Upper lobe of left lung (tissue), 6 donors: ENCODE data around the gene RENBP. TPM values are rescaled to one million over a fixed set of nuclear protein-coding genes. Genes with fewer than 3 reads are reported as not detected.

Experiments
- ATAC-seq, 2 donors: fragments of 200-7000 bp; cut with Tn5 transposase; one replicate each; pipeline ENCODE4 v1.9.1; 2022; ENCODE audit warnings: mild to moderate bottlenecking in 2 of 2, moderate library complexity in 2 of 2; ENCODE audit not compliant: low FRiP score in 2 of 2
- DNase-seq, 2 donors: peaks; one replicate each; pipeline ENCODE4 v3.0.0-alpha.2; 2019 to 2020
- H3K27ac ChIP-seq, 4 donors: fragments of 200-600 bp; sonication (generic); one replicate each; pipeline ENCODE4 v1.5.1; 2016 to 2019
- H3K27me3 ChIP-seq, 4 donors: fragments of 200-600 bp; sonication (generic); one replicate each; pipeline ENCODE4 v1.5.1; 2017 to 2019
- H3K36me3 ChIP-seq, 4 donors: fragments of 200-600 bp; sonication (generic); one replicate each; pipeline ENCODE4 v1.5.1; 2016 to 2019
- H3K4me1 ChIP-seq, 4 donors: fragments of 200-600 bp; sonication (generic); one replicate each; pipeline ENCODE4 v1.5.1; 2018 to 2019
- H3K4me3 ChIP-seq, 4 donors: fragments of 200-600 bp; sonication (generic); one replicate each; pipeline ENCODE4 v1.5.1; 2017 to 2019; ENCODE audit warnings: mild to moderate bottlenecking in 2 of 4, moderate library complexity in 1 of 4
- H3K9me3 ChIP-seq, 4 donors: fragments of 200-600 bp; sonication (generic); one replicate each; pipeline ENCODE4 v1.5.1; 2018 to 2019
- EP300 ChIP-seq, 4 donors: sonication (generic); formaldehyde crosslinking; IDR thresholded peaks; one replicate each; pipeline ENCODE4 v1.5.1; 2017; ENCODE audit warnings: antibody characterized with exemption in 4 of 4, control low read depth in 2 of 4
- POLR2A ChIP-seq, 4 donors: fragments of 450-650 bp; IDR thresholded peaks; one replicate each; pipeline ENCODE4 v1.5.1; 2016 to 2017; ENCODE audit warnings: antibody characterized with exemption in 4 of 4, mild to moderate bottlenecking in 2 of 4
- POLR2AphosphoS5 ChIP-seq, 2 donors: sonication (generic); formaldehyde crosslinking; IDR thresholded peaks; one replicate each; pipeline ENCODE4 v1.5.1; 2017; ENCODE audit warnings: antibody characterized with exemption in 2 of 2
- WGBS, 2 donors: methylation state at CpG; one replicate each; pipeline ENCODE4 v1.1.5; 2017 to 2018; 5-methylcytosine and 5-hydroxymethylcytosine counted together
- total RNA-seq, 6 donors: library from RNA; depleted of rRNA in 4 of 6; stranded (reverse); fragments of >200 nt in 4 of 6; gene quantifications; one replicate each; pipeline versions ENCODE4 v1.1.0 to v1.2.1, GENCODE V29; 2016 to 2021
- TF ChIP-seq, protein P1 (sequence below), 6 experiments: fragments of 450-650 bp in 4 of 6; fragments of 200-600 bp in 2 of 6; sonication (generic) in 2 of 6; IDR thresholded peaks; one replicate each; pipeline ENCODE4 v1.5.1; 2016 to 2019; ENCODE audit warnings: antibody characterized with exemption in 6 of 6
- donor health status: DM: no; HTN: no; CAD: no; lungs with moderate emphysema.
- donor health status: DM: no; HTN: yes; CAD: no; lungs with severe emphysema.

RENBP gene
- total RNA-seq, 6 donors from 2014 or later, result 32.8 to 81.7 (median 54.5) TPM

DNA sequence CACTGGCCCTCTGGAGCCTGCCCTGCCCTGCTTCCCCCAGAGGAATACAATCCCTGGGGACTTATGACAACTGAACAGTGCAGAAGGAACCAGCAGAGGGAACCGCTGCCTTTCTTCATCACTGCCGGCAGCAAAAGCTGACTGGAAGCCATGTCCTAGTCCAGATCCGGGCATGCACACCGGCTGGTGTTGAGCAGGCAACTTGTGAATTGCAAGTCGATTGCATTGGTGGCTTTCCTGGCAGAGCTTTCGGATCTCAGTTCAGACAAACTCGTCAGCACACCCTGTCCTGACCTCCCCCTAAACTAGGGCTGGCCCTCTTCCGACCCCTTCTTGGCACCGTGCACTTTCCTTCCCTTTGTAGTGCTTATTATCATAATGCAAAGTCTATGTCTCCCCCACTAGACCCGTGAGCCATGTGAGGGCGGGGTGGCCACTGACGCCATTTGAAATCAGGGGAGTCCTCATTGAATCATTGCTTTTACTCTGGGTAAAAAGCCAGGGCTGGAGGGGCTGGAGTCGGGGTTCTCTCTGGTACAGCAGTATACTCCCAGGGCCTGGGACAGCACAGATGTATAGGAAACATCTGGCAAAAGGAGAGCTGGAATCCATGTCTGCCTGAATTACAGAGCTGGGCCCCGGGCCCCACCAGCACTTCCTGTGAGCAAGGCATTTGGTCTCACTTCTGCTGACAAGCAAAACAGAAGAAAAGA is 20.1 kb downstream of the RENBP start:
- TF ChIP-seq POLR2A (IDR thresholded peaks at IDR 0.05) (peak in 1 of 4 donors; percentile 16), POLR2AphosphoS5 (IDR thresholded peaks at IDR 0.05) (peak; percentile 16 to 68), EP300 (IDR thresholded peaks at IDR 0.05) (no peak)
- TF ChIP-seq, protein P1, sequence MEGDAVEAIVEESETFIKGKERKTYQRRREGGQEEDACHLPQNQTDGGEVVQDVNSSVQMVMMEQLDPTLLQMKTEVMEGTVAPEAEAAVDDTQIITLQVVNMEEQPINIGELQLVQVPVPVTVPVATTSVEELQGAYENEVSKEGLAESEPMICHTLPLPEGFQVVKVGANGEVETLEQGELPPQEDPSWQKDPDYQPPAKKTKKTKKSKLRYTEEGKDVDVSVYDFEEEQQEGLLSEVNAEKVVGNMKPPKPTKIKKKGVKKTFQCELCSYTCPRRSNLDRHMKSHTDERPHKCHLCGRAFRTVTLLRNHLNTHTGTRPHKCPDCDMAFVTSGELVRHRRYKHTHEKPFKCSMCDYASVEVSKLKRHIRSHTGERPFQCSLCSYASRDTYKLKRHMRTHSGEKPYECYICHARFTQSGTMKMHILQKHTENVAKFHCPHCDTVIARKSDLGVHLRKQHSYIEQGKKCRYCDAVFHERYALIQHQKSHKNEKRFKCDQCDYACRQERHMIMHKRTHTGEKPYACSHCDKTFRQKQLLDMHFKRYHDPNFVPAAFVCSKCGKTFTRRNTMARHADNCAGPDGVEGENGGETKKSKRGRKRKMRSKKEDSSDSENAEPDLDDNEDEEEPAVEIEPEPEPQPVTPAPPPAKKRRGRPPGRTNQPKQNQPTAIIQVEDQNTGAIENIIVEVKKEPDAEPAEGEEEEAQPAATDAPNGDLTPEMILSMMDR (IDR thresholded peaks at IDR 0.05), result peak in 4 of 6 experiments; percentile 26 to 37 (median 33)
- DNase-seq (peak in 1 of 2 donors; percentile 68), ATAC-seq (no peak)
- H3K9me3 ChIP-seq, result no peaks in the 10 kb centered on the region
- H3K4me3 ChIP-seq, result peak overlapping the region in 3 of 4 donors; percentile 50 to 62 (median 59)
- 0 to 34% methylated on average over 3 to 14 of the region's 14 CpGs for WGBS, 2 donors
- peak overlapping the region; percentile 92 to 98 (median 95) for H3K27ac ChIP-seq
- H3K27me3 ChIP-seq, result peaks cover 0 to 13% (median 0%) of the 10 kb centered on the region in 4 donors
- no peaks in the 10 kb centered on the region for H3K36me3 ChIP-seq
- H3K4me1 ChIP-seq, result peaks cover 20 to 81% (median 42%) of the 10 kb centered on the region in 4 donors

DNA sequence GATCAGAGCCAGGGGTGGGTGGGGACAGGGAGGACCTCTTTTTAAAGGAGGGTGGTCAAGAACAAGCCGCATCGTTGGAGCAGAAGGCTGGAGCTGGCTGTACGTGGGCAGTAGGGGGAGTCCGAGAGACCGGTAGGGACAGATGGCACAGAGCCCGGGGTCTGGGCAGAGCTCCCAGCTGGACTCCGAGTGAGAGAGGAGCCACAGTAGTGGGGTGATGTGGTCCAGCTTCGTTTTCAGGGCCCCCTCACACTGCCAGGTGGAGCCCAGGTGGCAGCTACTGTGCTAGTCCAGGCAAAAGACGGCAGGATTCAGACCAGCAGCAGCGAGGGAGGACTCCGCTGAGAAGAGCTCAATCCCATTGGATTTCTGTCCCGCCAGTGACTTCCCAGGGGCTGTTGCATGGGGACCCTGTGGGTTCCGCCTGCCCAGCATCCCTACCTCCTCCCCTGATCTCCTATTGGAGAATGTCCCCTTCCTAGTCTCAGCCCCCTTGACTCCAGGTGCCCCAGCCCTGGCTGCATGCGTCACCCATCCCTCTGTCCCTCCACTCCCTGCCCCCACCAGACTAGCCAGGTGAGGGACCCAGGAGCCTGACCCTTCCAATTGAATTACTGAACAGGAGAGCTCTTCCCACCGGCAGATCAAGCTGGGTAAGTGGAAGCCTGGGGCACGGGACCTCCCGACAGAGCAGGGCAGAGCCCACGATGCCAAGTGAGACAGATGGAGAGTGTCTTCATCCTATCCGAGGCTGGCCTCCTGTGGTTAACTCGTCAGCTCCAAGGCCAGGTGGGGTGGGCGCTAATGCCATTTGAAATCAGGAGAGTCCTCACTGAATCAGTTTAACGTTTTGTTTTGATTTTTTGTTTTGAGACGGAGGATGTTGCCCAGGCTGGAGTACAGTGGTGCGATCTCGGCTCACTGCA is 21.2 kb downstream of the RENBP start:
- Histone ChIP-seq H3K27me3 (peaks cover 0 to 13% (median 0%) of the 10 kb centered on the region in 4 donors), H3K9me3 (no peaks in the 10 kb centered on the region), H3K27ac (peak overlapping the region; percentile 12 to 98 (median 94)), H3K4me1 (peaks cover 20 to 74% (median 34%) of the 10 kb centered on the region in 4 donors), H3K36me3 (peaks cover 0 to 7% (median 1%) of the 10 kb centered on the region in 4 donors), H3K4me3 (peak overlapping the region in 2 of 4 donors; percentile 8 to 62)
- ATAC-seq (peak; percentile 46 to 58), DNase-seq (peak in 1 of 2 donors; percentile 77)
- 33 to 63% methylated on average over 6 to 25 of the region's 25 CpGs for WGBS, 2 donors
- no peak for TF ChIP-seq POLR2A (IDR thresholded peaks at IDR 0.05)
- TF ChIP-seq, protein P1 (IDR thresholded peaks at IDR 0.05), result peak in 4 of 6 experiments; percentile 27 to 48 (median 44)

DNA sequence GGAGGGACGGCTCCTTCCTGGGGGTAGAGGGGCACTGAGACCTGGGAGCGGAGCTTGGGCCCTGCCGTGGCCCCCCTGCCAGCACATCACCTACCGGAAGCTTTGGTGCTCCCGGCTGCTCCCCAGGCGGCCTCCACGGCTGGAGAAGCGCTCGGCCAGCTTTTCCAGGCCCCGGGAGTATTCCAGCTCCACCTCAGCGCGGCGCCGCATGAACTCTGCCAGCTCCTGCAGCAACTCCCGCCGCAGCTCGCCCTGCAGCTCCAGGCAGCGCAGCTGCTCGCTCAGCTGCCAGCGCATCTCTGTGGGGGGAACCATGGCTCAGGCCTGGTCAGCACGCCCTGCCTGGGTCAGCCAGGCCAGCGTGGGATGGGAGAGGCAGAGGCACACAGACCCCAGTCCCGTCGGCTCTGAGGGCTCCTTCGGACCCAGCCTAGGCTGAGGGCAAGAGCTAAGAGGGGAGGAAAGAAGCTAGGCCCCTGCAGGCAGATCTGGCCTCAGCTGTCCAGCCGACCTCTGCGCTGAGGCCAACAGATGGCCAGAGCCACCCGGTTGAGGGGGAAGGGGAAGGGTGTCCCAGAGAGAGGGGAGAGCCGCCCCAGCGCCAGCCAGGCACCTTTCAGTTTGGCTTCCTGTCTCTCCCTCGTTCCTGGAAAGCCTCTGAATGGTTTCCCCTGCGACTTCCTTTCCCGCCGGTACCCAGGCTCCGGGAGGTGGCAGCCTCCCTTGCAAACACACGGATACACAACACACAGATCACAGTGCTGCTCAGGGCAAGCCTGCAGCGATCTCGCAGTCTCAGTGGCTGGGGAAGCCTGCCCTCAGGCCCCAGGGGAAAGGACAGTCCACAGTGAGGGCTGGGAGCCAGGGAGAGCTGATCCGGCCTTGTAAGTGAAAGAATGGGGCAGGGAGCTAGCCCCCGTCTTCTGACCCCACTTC is 22.7 kb downstream of the RENBP start:
- no peak for ATAC-seq
- Histone ChIP-seq H3K4me1 (peaks cover 14 to 61% (median 29%) of the 10 kb centered on the region in 4 donors), H3K27ac (peak overlapping the region in 2 of 4 donors; percentile 48 to 92), H3K27me3 (peaks cover 0 to 13% (median 0%) of the 10 kb centered on the region in 4 donors), H3K36me3 (peaks cover 0 to 7% (median 2%) of the 10 kb centered on the region in 4 donors), H3K9me3 (no peaks in the 10 kb centered on the region), H3K4me3 (peak overlapping the region in 3 of 4 donors; percentile 4 to 24 (median 9))
- WGBS, 2 donors, result 0 to 69% methylated on average over 2 to 34 of the region's 40 CpGs
- TF ChIP-seq POLR2A (IDR thresholded peaks at IDR 0.05) (no peak), EP300 (IDR thresholded peaks at IDR 0.05) (no peak), POLR2AphosphoS5 (IDR thresholded peaks at IDR 0.05) (no peak)
- TF ChIP-seq, protein P1 (IDR thresholded peaks at IDR 0.05), result no peak
- no peak for DNase-seq

DNA sequence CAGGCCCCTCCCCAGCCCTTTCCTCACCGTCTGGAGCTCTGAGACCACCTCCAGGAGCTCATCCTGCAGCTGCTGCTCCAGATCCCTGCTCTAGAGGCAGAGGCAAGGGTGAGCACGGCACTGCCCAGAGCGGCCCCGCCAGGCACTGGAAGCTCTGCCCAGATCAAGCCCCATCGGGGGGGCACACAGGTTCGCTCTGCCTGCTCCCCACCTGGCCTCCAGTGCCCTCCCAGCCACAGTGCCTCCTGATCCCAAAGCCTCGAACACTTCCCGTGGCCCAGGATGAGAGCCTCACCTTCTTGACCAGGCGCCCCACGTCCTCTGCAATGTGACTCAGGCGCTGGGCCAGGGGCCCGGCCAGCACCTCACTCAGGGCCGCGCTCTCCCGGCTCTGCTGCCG is 23.4 kb downstream of the RENBP start:
- Histone ChIP-seq H3K36me3 (peaks cover 0 to 7% (median 2%) of the 10 kb centered on the region in 4 donors), H3K27me3 (peaks cover 0 to 13% (median 0%) of the 10 kb centered on the region in 4 donors), H3K4me3 (peak overlapping the region in 2 of 4 donors; percentile 9 to 24), H3K27ac (peak overlapping the region in 2 of 4 donors; percentile 48 to 92), H3K9me3 (no peaks in the 10 kb centered on the region), H3K4me1 (peaks cover 10 to 54% (median 26%) of the 10 kb centered on the region in 4 donors)
- 76% methylated on average over 9 of the region's 16 CpGs; no CpG with 5 or more reads in 1 of the 2 donors for WGBS, 2 donors
- no peak for DNase-seq
- no peak for TF ChIP-seq POLR2A (IDR thresholded peaks at IDR 0.05)
- no peak for TF ChIP-seq EP300 (IDR thresholded peaks at IDR 0.05)
- TF ChIP-seq, protein P1 (IDR thresholded peaks at IDR 0.05), result no peak
- no peak for TF ChIP-seq POLR2AphosphoS5 (IDR thresholded peaks at IDR 0.05)
- no peak for ATAC-seq
